ENCODE measurements around the gene ANKFN1.

Gene ANKFN1

GRCh38 chr17:56206351-56206750, 53.1 kb downstream of the ANKFN1 start:
- no peak for DNase-seq (ENCODE audit: low read depth)
- TF ChIP-seq CTCF (conservative IDR thresholded peaks at IDR 0.05; ENCODE audit: low read depth, low read length) = no peak
- H3K4me3 ChIP-seq (ENCODE audit: low read length) = no peak overlapping the region

GRCh38 chr17:56213031-56213430, 59.8 kb downstream of the ANKFN1 start:
- no peak for TF ChIP-seq CTCF (conservative IDR thresholded peaks at IDR 0.05; ENCODE audit: low read depth, low read length)
- no peak overlapping the region for H3K4me3 ChIP-seq (ENCODE audit: low read length)
- no peak for DNase-seq (ENCODE audit: low read depth)

GRCh38 chr17:56217921-56218320, 64.6 kb downstream of the ANKFN1 start:
- TF ChIP-seq CTCF (conservative IDR thresholded peaks at IDR 0.05; ENCODE audit: low read depth, low read length) = no peak
- H3K4me3 ChIP-seq (ENCODE audit: low read length) = no peak overlapping the region
- no peak for DNase-seq (ENCODE audit: low read depth)

- no peak for TF ChIP-seq CTCF (conservative IDR thresholded peaks at IDR 0.05; ENCODE audit: low read depth, low read length)
- DNase-seq (ENCODE audit: low read depth) = no peak
- H3K4me3 ChIP-seq (ENCODE audit: low read length) = no peak overlapping the region
Observed at GRCh38 chr17:56222255-56222654, 69.0 kb downstream of the ANKFN1 start.

GRCh38 chr17:56230660-56231059, 77.4 kb downstream of the ANKFN1 start:
- DNase-seq (ENCODE audit: low read depth) = no peak
- TF ChIP-seq CTCF (conservative IDR thresholded peaks at IDR 0.05; ENCODE audit: low read depth, low read length) = no peak
- H3K4me3 ChIP-seq (ENCODE audit: low read length) = no peak overlapping the region

- DNase-seq (ENCODE audit: low read depth) = no peak
- no peak for TF ChIP-seq CTCF (conservative IDR thresholded peaks at IDR 0.05; ENCODE audit: low read depth, low read length)
- H3K4me3 ChIP-seq (ENCODE audit: low read length) = no peak overlapping the region
Observed at GRCh38 chr17:56231252-56231651, 78.0 kb downstream of the ANKFN1 start.

GRCh38 chr17:56231693-56232092, 78.4 kb downstream of the ANKFN1 start:
- TF ChIP-seq CTCF (conservative IDR thresholded peaks at IDR 0.05; ENCODE audit: low read depth, low read length) = no peak
- DNase-seq (ENCODE audit: low read depth) = no peak

More at GRCh38 chr17:56231693-56232092, 78.4 kb downstream of the ANKFN1 start:
- H3K4me3 ChIP-seq (ENCODE audit: low read length) = no peak overlapping the region

Data from retinal pigment epithelial cell (primary cell).